Type B pancreatic cell (in vitro differentiated cells): ENCODE measurements around the gene DOHH. TPM values are rescaled to one million over a fixed set of nuclear protein-coding genes. Genes with fewer than 3 reads are reported as not detected.
A peak's percentile ranks its signal among the peaks of the same experiment; 100 is the strongest.
"Not testable (repeated sequence)": the region's sequence is repeated elsewhere in the genome, so short reads cannot be mapped to it uniquely, and the experiment has no call there.

ENCODE experiments used
- DNase-seq: peaks from one replicate; pipeline ENCODE4 v3.0.0; 2021; ENCODE audit warnings: mixed read lengths; ENCODE audit not compliant: unreplicated experiment; ENCODE audit errors: extremely low spot score
- H3K27ac Mint-ChIP-seq: 2 replicates; pipeline ENCODE4 v1.8.0; 2021; ENCODE audit warnings: mild to moderate bottlenecking, mixed read lengths
- H3K27me3 Mint-ChIP-seq: 2 replicates; pipeline ENCODE4 v1.8.0; 2021; ENCODE audit warnings: mixed read lengths
- H3K36me3 Mint-ChIP-seq: 2 replicates; pipeline ENCODE4 v1.8.0; 2021; ENCODE audit warnings: mixed read lengths
- H3K4me1 Mint-ChIP-seq: one replicate; pipeline ENCODE4 v1.8.0; 2021; ENCODE audit warnings: mixed read lengths; ENCODE audit not compliant: unreplicated experiment
- H3K4me3 Mint-ChIP-seq: 2 replicates; pipeline ENCODE4 v1.8.0; 2021; ENCODE audit warnings: mild to moderate bottlenecking, mixed read lengths
- H3K9me3 Mint-ChIP-seq: 2 replicates; pipeline ENCODE4 v1.8.0; 2021; ENCODE audit warnings: mixed read lengths
- total RNA-seq: library from RNA; stranded (reverse); gene quantifications from 2 replicates; pipeline ENCODE4 v1.2.1, GENCODE V29; 2021; ENCODE audit warnings: low replicate concordance
- TF ChIP-seq, protein P1 (sequence below): fragments of 200-600 bp; sonication (generic); conservative IDR thresholded peaks from 2 replicates; pipeline ENCODE4 v1.5.0; 2021; ENCODE audit warnings: antibody characterized with exemption, mild to moderate bottlenecking

DOHH gene
- total RNA-seq, 1 donor from 2014 or later, result 10.8 TPM

DNA sequence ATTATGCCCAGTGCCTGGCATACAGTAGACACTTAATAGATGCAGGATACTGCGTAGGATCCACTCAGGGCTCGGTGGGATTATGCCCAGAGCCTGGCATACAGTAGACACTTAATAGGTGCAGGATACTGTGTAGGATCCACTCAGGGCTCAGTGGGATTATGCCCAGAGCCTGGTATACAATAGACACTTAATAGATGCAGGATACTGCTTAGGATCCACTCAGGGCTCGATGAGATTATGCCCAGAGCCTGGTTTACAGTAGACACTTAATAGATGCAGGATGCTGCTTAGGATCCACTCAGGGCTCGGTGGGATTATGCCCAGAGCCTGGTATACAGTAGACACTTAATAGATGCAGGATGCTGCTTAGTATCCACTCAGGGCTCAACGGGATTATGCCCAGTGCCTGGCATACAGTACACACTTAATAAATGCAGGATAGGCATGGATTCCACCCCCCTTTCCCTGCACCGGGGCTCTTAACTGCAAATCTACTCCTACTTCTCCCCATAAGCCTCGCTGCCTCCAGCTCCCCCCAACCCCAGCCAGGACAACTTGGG, 45.0 kb downstream of the DOHH start:
- TF ChIP-seq, protein P1, sequence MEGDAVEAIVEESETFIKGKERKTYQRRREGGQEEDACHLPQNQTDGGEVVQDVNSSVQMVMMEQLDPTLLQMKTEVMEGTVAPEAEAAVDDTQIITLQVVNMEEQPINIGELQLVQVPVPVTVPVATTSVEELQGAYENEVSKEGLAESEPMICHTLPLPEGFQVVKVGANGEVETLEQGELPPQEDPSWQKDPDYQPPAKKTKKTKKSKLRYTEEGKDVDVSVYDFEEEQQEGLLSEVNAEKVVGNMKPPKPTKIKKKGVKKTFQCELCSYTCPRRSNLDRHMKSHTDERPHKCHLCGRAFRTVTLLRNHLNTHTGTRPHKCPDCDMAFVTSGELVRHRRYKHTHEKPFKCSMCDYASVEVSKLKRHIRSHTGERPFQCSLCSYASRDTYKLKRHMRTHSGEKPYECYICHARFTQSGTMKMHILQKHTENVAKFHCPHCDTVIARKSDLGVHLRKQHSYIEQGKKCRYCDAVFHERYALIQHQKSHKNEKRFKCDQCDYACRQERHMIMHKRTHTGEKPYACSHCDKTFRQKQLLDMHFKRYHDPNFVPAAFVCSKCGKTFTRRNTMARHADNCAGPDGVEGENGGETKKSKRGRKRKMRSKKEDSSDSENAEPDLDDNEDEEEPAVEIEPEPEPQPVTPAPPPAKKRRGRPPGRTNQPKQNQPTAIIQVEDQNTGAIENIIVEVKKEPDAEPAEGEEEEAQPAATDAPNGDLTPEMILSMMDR, result no peak
- peaks cover 15% of the 10 kb centered on the region for H3K27me3 Mint-ChIP-seq
- H3K9me3 Mint-ChIP-seq, result no peaks in the 10 kb centered on the region
- no peak overlapping the region for H3K4me3 Mint-ChIP-seq
- no peak overlapping the region for H3K27ac Mint-ChIP-seq
- no peak for DNase-seq
- peaks cover 6% of the 10 kb centered on the region for H3K36me3 Mint-ChIP-seq
- peaks cover 9% of the 10 kb centered on the region for H3K4me1 Mint-ChIP-seq

DNA sequence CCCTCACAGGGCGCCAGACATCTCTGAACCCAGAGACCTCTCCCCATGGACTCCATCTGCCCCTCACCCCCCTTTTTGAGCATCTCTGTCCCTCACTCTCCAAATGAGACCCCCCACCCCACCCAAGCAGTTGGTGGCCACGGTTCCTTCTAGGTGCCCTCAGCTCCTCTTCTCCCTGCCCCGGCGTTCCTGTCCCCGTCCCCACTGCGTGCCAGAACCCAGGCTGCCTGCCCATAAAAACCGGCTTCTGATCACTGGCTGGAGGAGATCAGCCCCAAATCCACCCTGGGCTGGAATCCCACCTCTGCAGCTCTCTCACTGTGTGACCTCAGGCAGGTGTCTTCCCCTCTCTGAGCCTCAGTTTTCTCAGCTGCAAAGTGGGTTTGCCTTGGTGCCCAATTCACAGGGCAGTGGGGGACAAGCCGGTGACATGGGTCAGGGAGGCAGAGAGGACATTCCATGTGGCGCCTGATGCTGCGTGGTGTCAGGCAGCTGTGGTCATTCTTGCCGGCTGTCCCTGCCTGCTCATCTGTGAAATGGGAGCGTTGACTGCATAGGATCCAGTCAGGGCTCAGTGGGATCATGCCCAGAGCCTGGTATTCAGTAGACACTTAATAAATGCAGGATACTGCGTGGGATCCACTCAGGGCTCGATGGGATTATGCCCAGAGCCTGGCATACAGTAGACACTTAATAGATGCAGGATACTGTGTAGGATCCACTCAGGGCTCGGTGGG, 45.6 kb downstream of the DOHH start:
- no peaks in the 10 kb centered on the region for H3K9me3 Mint-ChIP-seq
- H3K4me3 Mint-ChIP-seq, result no peak overlapping the region
- no peak overlapping the region for H3K27ac Mint-ChIP-seq
- peaks cover 9% of the 10 kb centered on the region for H3K4me1 Mint-ChIP-seq
- H3K27me3 Mint-ChIP-seq, result peaks cover 12% of the 10 kb centered on the region
- no peak for DNase-seq
- TF ChIP-seq, protein P1, result no peak
- H3K36me3 Mint-ChIP-seq, result peaks cover 6% of the 10 kb centered on the region

DNA sequence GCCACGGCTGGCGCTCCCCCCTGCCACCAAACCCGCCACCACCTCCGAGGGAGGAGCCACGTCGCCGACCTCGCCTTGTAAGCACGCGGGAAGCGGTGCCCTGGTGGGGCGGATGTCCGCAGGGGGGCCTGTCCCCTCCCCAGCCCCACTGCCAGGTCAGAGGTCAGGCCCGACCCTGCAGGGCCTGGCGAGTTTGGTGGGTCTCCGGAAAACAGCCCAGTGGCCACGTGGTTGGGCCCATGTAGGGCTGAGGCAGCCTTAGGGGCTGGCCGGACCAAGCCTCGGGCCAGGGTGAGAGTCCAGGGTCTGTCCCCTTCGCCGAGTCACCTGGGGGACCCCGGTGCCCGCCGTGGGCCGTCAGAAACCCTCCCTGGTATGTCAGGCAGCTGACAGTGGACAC, 46.6 kb downstream of the DOHH start:
- TF ChIP-seq, protein P1, result no peak
- H3K27ac Mint-ChIP-seq, result no peak overlapping the region
- H3K36me3 Mint-ChIP-seq, result peaks cover 6% of the 10 kb centered on the region
- H3K4me3 Mint-ChIP-seq, result no peak overlapping the region
- peaks cover 9% of the 10 kb centered on the region for H3K27me3 Mint-ChIP-seq
- peaks cover 9% of the 10 kb centered on the region for H3K4me1 Mint-ChIP-seq
- no peak for DNase-seq
- H3K9me3 Mint-ChIP-seq, result no peaks in the 10 kb centered on the region

DNA sequence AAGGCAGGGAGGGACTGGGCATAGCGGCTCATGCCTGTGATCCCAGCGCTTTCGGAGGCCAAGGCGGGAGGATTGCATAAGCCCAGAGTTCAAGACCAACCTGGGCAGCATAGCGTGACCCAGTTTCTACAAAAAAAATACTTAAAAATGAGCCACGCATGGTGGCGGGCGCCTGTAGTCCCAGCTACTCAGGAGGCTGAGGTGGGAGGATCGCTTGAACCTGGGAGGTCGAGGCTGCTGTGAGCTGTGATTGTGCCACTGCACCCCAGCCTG, 47.6 kb downstream of the DOHH start:
- H3K27me3 Mint-ChIP-seq, H3K36me3 Mint-ChIP-seq, H3K9me3 Mint-ChIP-seq, H3K4me3 Mint-ChIP-seq, H3K4me1 Mint-ChIP-seq, DNase-seq, H3K27ac Mint-ChIP-seq: not testable (repeated sequence)

DNA sequence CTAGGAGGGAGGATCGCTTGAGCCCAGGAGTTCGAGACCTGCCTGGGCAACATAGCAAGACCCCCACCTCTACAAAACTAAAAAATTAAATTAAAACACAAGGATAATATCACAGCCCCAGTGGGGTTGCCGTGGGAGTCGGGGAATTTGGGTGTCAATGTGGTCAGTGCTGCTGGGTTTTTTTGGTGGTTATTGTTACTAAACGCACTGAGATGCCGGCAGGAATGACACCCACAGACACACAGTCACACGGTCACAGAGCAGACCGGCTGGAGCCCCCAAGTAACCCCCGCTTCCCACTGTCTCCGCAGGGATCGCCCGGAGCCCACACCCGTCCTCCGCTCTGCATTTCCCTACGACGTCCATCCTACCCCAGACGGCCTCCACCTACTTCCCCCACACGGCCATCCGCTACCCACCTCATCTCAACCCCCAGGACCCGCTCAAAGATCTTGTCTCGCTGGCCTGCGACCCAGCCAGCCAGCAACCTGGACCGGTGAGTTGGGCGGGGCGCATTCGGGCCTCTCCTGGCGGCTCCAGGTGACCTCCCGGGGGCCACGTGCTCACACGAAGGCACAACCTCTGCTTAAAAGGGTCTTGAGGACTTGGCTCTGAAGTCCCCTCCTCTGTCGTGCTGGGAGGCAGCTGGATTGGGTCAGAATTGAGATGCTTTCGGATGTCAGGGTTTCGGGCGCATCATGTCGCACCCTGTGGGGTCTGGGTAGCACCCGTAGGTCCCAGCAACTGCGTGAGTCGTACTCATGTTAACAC, 48.1 kb downstream of the DOHH start:
- Mint-ChIP-seq H3K4me3 (no peak overlapping the region), H3K9me3 (no peaks in the 10 kb centered on the region), H3K4me1 (peaks cover 8% of the 10 kb centered on the region), H3K27me3 (peaks cover 4% of the 10 kb centered on the region), H3K27ac (no peak overlapping the region), H3K36me3 (peaks cover 6% of the 10 kb centered on the region)
- TF ChIP-seq, protein P1, result no peak
- no peak for DNase-seq

DNA sequence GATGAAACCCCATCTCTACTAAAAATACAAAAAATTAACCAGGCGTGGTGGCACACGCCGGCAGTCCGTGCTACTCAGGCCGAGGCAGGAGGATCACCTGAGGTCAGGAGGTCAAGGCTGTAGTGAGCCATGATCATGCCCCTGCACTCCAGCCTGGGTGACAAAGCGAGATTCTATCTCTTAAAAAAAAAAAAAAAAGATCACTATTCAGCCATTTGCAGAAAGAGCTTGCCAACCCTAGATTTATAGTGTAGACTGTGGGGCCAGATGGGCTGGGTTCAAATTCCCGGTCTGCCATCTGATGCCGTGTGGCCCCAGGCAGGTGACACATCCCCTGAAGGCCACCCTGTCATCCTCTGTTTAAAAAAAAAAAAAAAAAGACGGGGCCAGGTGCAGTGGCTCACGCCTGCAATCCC, 49.0 kb downstream of the DOHH start:
- TF ChIP-seq, protein P1, result no peak
- no peaks in the 10 kb centered on the region for H3K27me3 Mint-ChIP-seq
- peaks cover 6% of the 10 kb centered on the region for H3K36me3 Mint-ChIP-seq
- H3K27ac Mint-ChIP-seq, result peak overlapping the region; percentile 6
- H3K4me3 Mint-ChIP-seq, result no peak overlapping the region
- DNase-seq, result no peak
- H3K9me3 Mint-ChIP-seq, result no peaks in the 10 kb centered on the region
- H3K4me1 Mint-ChIP-seq, result peaks cover 5% of the 10 kb centered on the region
